Measurements from ENCODE around the gene UNC5A. TPM values are rescaled to one million over a fixed set of nuclear protein-coding genes. Genes with fewer than 3 reads are reported as not detected.

UNC5A gene
- total RNA-seq, 2 experiments from 2014 or later = not detected

DNA sequence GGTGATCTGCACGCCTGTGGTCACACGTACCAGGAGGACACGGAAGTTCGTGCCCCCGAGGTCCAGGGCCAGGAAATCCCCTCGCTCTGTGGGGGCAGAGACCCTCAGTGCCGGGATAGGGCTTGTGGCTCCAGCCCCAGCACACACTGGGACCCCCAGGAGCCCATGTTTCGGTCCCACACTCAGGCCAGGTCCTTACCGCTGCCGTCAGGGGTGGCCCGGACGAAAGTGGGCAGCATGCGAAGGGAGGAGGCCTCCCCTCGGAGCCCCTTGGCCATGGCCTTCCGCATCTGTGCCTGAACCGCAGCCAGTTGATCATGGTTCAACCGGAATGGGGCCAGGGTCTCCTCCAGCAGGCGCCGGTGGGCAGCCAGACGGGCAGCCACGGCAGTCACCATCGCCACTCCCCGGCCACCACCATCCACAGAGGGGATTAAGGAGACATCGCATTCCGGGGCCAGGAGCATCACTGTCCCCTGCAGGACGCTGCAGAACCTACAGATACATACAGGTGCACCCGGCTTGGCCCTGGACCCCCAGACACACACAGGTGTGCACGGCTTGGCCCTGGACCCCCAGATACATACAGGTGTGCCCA, 77.0 kb downstream of the UNC5A start:
- no peaks in the 10 kb centered on the region for H3K36me3 Mint-ChIP-seq

DNA sequence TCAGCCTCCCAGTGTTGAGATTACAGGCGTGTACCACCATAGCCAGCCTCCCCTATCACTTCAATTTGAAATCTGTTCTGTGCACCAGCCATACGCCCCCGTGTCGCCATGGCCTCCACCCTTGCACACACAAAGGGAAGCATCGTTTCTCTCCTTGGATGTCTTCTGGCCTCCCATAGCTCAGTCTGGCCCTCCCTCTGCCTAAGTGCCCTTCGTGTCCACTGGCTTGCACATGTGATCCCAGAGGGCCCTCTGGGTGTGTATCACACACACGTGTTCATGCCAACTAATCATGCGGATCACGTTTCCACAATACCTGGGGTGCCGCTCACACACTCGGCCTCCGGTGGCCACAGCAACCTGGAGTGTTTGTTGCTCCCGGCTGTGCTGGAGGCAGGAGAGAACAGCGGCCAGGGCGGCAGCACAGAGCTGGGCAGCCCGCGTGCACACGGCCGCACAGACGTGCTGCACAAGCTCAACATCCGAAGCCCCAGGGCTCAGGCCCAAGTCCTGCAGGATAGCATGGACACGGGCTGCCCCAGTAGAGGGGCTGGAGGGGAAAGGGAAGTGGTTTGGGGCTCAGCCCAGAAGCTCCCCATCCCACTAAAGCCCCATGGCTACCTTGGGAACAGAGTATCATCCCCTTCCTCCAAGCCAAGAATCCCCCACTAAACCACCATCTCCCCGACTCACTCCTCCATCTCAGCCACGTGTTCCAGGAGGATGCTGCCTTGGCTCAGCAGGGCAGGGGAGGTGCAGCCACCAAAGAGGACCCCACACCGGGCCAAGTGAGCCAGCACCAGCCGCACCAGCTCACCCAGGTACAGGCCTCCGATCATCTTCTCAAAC, 77.9 kb downstream of the UNC5A start:
- no peak for DNase-seq
- Mint-ChIP-seq H3K9me3 (ENCODE audit: low read depth) (no peaks in the 10 kb centered on the region), H3K4me3 (no peak overlapping the region), H3K36me3 (no peaks in the 10 kb centered on the region), H3K27ac (no peak overlapping the region), H3K4me1 (peaks cover 7% of the 10 kb centered on the region), H3K27me3 (peaks cover 4% of the 10 kb centered on the region)
- CTCF ChIA-PET = no interaction called here
- ATAC-seq = no peak

More for the DNA sequence above, 77.0 kb downstream of the UNC5A start:
- H3K4me3 Mint-ChIP-seq = no peak overlapping the region
- DNase-seq (no peak), ATAC-seq (no peak)
- CTCF ChIA-PET = no interaction called here
- H3K4me1 Mint-ChIP-seq = peaks cover 7% of the 10 kb centered on the region
- no peak overlapping the region for H3K27ac Mint-ChIP-seq
- peaks cover 5% of the 10 kb centered on the region for H3K27me3 Mint-ChIP-seq
- H3K9me3 Mint-ChIP-seq (ENCODE audit: low read depth) = no peaks in the 10 kb centered on the region

DNA sequence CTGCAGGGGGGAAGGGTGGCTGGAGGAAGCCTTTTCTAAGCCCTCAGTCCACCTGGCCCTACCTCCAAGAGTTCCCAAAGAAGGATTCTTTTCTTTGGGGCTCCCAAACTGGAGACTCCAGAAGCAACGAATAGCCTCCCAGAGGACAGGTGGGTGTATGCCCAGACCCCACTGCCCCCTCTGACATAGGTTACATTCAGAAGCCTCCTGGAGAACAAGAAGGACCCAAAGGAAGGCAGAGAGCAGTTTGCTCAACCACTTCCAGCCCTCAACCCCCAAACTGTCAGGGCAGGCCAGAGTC, 78.5 kb downstream of the UNC5A start:
- ATAC-seq (no peak), DNase-seq (no peak)
- CTCF ChIA-PET = no interaction called here
- no peaks in the 10 kb centered on the region for H3K36me3 Mint-ChIP-seq
- no peaks in the 10 kb centered on the region for H3K9me3 Mint-ChIP-seq (ENCODE audit: low read depth)
- H3K27ac Mint-ChIP-seq = no peak overlapping the region
- H3K4me1 Mint-ChIP-seq = peaks cover 7% of the 10 kb centered on the region
- no peak overlapping the region for H3K4me3 Mint-ChIP-seq
- peaks cover 4% of the 10 kb centered on the region for H3K27me3 Mint-ChIP-seq

DNA sequence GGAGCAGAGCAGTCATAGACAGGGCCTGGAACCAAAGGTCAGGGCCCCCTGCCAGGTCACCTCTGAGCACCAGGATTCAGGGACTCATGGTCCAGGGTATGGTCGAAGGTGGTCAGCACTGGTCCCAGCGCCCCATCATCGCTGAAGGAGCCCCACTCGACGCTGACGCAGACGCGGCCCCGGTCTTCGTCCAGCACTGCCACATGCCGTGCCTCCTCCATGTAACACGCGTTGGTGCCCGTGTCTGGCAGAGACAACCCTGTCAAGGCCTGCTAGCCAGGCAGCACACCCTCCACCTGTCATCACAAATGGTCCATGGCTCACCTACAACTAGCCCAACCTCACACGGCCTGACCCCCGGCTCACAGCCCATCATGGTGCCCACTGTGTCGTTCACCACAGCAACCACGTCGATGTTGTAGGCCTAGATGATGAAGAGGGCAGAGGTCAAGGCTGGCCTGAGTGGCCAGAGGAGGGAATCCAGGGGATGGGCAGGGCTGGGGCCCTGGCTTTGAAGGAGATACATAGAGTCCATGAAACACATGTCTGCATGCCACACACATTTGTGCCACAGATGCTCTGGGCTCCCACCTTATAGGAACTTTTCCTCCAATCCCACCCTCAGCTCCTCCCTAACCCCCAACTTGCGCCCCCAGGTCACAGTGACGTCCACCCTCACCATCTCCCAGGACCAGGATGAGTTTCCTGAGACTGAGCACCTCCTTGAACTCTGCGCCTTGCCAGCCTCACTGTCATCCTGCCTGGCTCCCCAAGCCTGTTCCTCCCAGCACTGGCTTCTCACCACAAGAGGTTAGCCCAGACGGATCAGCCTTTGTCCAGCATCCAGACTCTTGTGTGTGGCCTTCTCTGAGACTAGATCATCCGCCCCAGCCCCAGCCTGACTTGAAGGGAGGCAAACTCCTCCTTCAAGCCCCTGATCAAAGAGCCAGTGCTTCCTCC, 79.2 kb downstream of the UNC5A start:
- Mint-ChIP-seq H3K27me3 (peaks cover 4% of the 10 kb centered on the region), H3K4me3 (no peak overlapping the region), H3K27ac (no peak overlapping the region), H3K4me1 (peaks cover 6% of the 10 kb centered on the region), H3K36me3 (no peaks in the 10 kb centered on the region), H3K9me3 (ENCODE audit: low read depth) (no peaks in the 10 kb centered on the region)
- no peak for ATAC-seq
- no peak for DNase-seq
- CTCF ChIA-PET = no interaction called here

DNA sequence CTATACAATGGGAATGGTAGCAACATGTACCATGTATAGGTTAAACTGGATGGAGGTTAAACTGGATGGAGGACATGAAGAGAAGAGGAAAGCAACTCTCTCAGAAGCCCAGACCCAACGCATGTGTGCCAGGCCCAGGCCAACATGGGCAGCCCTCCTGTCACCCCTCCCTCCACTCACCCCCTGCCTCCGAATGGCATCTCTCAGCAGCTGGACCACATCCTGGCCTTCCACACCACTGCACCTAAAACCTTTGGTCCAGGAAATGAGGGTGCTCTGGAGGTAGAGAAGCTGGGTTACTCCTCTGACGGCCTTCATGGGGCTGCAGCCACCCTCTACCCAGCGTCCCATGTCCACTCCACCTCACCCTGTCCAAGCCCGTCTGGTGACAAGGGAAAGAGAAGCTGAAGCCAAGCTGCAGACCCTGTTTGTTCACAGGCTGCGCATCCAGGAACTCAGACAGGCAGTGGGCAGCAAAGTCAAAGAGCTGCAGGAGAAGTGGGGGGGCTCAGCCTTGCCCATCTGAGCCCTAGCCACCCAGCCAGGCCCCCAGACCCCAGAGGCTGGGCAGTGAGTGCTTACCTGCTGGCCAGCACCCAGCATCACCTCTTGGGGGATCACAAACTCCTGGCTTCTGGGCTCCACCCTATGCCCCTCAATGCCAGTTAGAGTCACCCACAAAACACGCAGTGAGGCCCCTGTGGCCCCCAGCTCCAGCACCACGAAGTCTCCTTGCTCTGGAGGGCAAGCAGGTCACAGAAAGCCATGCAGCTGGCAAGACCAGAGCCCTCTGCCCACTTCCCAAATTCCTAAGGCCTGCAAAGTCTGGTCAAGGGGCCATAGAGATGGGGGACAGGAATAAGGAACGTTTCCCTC, 80.3 kb downstream of the UNC5A start:
- no peak overlapping the region for H3K4me3 Mint-ChIP-seq
- no peak overlapping the region for H3K27ac Mint-ChIP-seq
- H3K27me3 Mint-ChIP-seq = no peaks in the 10 kb centered on the region
- no peak for DNase-seq
- H3K36me3 Mint-ChIP-seq = no peaks in the 10 kb centered on the region
- ATAC-seq = no peak
- H3K4me1 Mint-ChIP-seq = peaks cover 4% of the 10 kb centered on the region
- CTCF ChIA-PET = no interaction called here
- H3K9me3 Mint-ChIP-seq (ENCODE audit: low read depth) = no peaks in the 10 kb centered on the region

DNA sequence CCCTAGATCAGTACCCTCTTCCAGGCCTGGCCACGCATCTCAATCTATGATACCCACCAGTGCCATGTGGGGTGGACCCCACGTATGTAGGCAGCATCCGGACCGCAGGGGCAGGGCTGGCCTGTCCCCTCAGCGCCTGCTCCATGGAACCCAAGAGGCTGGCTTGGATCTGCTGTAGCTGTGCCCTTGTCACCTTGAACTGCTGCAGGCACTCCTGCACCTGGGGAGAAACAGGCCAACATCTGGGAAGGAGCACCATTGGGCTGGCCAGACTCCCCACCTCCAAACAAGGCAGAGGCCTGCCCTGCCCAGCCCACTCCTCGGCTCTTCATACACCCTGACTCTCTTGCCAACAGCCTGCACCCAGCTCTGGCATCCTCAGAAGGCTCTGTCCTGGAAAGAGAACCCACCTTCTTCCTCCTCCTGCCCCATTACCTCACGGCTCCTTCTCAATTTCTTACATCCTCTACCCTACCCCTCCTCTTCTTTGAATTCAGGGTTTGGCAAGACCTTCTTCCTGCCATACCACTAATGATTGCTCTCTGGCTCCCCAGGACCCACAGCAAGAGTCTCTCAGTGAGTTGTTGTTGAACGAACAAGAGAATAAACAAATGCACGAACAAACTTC, 81.1 kb downstream of the UNC5A start:
- peaks cover 6% of the 10 kb centered on the region for H3K4me1 Mint-ChIP-seq
- H3K27ac Mint-ChIP-seq = no peak overlapping the region
- no peaks in the 10 kb centered on the region for H3K9me3 Mint-ChIP-seq (ENCODE audit: low read depth)
- H3K4me3 Mint-ChIP-seq = no peak overlapping the region
- ATAC-seq (no peak), DNase-seq (no peak)
- CTCF ChIA-PET = no interaction called here
- H3K36me3 Mint-ChIP-seq = no peaks in the 10 kb centered on the region
- no peaks in the 10 kb centered on the region for H3K27me3 Mint-ChIP-seq

DNA sequence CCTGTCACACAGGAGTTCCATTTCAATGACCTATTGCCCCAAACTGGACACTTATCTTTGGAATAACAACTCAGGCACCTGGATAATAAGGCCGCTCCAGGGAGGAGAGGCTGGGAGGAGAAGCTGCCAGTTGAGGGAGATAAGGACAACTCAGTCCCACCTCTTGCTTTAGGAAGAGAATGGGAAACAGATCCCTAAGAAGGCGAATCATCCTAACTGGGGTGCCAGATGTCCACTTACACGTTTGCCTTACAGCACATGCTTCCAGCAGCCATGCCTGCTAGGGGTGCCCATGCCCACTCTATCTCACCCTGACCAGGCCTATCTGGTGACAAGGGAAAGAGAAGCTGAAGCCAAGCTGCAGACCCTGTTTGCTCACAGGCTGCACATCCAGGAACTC, 82.3 kb downstream of the UNC5A start:
- CTCF ChIA-PET = interaction anchor here (1.5 kb wide), 1 partner anchor 232 kb away, joined by 3 read pairs; no protein-coding TSS in a partner anchor
- Mint-ChIP-seq H3K9me3 (ENCODE audit: low read depth) (no peaks in the 10 kb centered on the region), H3K4me3 (no peak overlapping the region), H3K4me1 (peaks cover 8% of the 10 kb centered on the region), H3K27ac (no peak overlapping the region), H3K36me3 (no peaks in the 10 kb centered on the region), H3K27me3 (peaks cover 2% of the 10 kb centered on the region)
- no peak for DNase-seq
- ATAC-seq = no peak

DNA sequence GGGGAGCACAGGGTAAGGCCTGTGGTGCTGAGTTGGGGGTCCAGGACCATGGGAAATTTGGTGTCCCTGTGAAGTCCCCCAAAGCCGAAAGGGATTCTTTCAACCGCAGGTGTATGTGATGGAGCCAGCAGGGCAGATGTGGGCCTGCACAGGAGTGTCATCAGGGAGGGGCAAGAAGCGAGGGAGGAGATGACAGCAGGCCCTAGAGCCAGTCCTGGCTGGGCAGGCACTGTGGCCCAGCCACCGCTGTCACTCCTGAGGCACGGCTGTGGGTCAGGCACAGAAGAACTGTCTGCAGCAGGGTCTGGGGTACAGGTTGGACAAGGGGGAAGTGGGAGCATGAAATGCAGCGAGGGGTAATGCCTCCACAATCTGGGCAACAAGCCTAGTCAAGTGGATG, 83.9 kb downstream of the UNC5A start:
- CTCF ChIA-PET = no interaction called here
- no peak overlapping the region for H3K4me3 Mint-ChIP-seq
- H3K9me3 Mint-ChIP-seq (ENCODE audit: low read depth) = no peaks in the 10 kb centered on the region
- H3K27me3 Mint-ChIP-seq = peaks cover 3% of the 10 kb centered on the region
- ATAC-seq = no peak
- H3K36me3 Mint-ChIP-seq = no peaks in the 10 kb centered on the region
- H3K27ac Mint-ChIP-seq = no peak overlapping the region
- H3K4me1 Mint-ChIP-seq = peaks cover 13% of the 10 kb centered on the region
- peak; percentile 28 for DNase-seq

DNA sequence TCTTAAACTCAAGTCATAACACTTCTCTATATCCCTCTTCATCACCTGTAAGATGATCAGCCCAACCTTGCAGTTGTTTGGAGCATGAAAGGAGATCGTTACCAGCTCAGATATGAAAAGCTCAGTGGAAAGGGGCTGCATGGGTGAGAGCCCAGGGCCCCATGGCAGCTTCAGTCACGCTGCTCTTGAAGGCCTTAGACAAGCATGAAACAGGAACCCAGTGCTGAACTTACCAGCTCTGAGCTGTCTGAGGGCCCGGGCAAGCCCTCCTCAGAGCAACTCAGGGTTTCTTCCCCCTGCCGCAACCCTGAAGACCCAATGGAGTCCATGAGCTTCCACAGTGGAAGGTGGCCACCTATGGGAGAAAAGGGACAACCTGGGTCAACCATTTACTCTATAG, 85.5 kb downstream of the UNC5A start:
- Mint-ChIP-seq H3K36me3 (no peaks in the 10 kb centered on the region), H3K4me1 (peaks cover 23% of the 10 kb centered on the region), H3K27me3 (peaks cover 3% of the 10 kb centered on the region), H3K9me3 (ENCODE audit: low read depth) (no peaks in the 10 kb centered on the region), H3K27ac (no peak overlapping the region), H3K4me3 (no peak overlapping the region)
- DNase-seq = no peak
- CTCF ChIA-PET = interaction anchor here (0.8 kb wide), 1 partner anchor 235 kb away, joined by 5 read pairs; no protein-coding TSS in a partner anchor
- ATAC-seq = no peak

DNA sequence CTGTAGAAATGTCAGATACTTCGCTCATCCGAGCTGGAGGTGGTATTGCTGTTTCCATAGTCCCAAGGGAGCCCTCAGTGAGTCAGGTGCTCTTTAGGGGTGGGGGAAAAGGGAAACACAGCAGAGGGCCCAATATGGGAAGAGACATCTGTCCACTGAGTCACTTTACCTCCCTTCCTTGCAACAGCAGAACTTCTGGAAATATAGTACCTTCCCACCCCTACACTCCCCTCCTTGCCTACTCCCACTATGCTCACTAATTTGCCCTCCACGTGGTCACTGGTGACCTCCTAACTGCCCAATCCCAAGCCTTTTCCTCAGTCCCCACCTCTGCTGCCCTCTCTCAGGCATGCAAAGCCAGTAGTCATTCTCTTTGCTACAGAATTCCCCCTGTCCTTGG, 86.9 kb downstream of the UNC5A start:
- ATAC-seq = no peak

DNA sequence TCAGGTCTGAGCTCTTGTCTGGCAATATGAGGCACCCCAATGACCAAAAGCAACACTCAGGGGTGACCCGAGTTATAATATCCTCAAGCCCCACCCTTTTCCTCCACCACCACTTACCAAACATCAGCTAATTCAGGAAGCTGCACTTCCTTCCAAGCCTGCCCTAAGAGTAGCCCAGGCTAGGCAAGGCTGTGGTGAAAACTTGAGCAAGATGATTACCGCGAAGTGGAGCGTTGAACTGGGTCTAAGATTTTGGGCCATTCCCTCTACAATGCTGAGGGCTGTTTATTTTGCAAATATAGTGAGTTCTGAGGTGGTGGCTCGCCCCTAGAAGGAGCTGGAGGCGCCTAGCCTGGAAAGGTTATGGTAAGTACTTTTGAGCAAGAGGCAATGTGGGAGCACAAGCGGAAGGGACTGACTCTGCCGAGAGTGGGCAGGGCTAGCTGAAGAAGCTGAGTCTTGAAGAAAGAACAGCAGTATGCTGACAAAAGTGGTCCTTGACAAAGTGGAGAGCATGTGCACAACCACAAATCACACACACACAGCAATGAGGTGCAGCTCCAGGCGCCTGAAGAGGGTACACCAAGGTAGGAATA, 89.0 kb downstream of the UNC5A start, which contains the start of gene HK3:
Gene HK3 (minus strand): TSS at position 51 of the 596 bp plus-strand sequence. CDS start 3,187 bp downstream, outside the sequence.
- peaks cover 14% of the 10 kb centered on the region for H3K36me3 Mint-ChIP-seq
- H3K9me3 Mint-ChIP-seq (ENCODE audit: low read depth) = no peaks in the 10 kb centered on the region
- H3K4me3 Mint-ChIP-seq = no peak within 1 kb of the TSS
- no peak for DNase-seq
- peaks cover 32% of the 10 kb centered on the region for H3K4me1 Mint-ChIP-seq
- peak within 1 kb of the TSS; percentile 38 for H3K27ac Mint-ChIP-seq
- CTCF ChIA-PET = interaction anchor here (1.2 to 1.7 kb wide), 4 partner anchors 17 to 241 kb away, joined by 3 to 9 read pairs (median 4); no protein-coding TSS in a partner anchor
- H3K27me3 Mint-ChIP-seq = peaks cover 3% of the 10 kb centered on the region
- peak; percentile 35 for ATAC-seq

More for the DNA sequence above, 86.9 kb downstream of the UNC5A start:
- peaks cover 29% of the 10 kb centered on the region for H3K4me1 Mint-ChIP-seq
- CTCF ChIA-PET = interaction anchor here (1.0 kb wide), 1 partner anchor 237 kb away, joined by 3 read pairs; no protein-coding TSS in a partner anchor
- no peak overlapping the region for H3K4me3 Mint-ChIP-seq
- H3K27ac Mint-ChIP-seq = no peak overlapping the region
- peaks cover 6% of the 10 kb centered on the region for H3K36me3 Mint-ChIP-seq
- H3K9me3 Mint-ChIP-seq (ENCODE audit: low read depth) = no peaks in the 10 kb centered on the region
- DNase-seq = no peak
- H3K27me3 Mint-ChIP-seq = peaks cover 3% of the 10 kb centered on the region
